Measurements from ENCODE around the gene VWA3B.

- TF ChIP-seq, protein P1, sequence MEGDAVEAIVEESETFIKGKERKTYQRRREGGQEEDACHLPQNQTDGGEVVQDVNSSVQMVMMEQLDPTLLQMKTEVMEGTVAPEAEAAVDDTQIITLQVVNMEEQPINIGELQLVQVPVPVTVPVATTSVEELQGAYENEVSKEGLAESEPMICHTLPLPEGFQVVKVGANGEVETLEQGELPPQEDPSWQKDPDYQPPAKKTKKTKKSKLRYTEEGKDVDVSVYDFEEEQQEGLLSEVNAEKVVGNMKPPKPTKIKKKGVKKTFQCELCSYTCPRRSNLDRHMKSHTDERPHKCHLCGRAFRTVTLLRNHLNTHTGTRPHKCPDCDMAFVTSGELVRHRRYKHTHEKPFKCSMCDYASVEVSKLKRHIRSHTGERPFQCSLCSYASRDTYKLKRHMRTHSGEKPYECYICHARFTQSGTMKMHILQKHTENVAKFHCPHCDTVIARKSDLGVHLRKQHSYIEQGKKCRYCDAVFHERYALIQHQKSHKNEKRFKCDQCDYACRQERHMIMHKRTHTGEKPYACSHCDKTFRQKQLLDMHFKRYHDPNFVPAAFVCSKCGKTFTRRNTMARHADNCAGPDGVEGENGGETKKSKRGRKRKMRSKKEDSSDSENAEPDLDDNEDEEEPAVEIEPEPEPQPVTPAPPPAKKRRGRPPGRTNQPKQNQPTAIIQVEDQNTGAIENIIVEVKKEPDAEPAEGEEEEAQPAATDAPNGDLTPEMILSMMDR (IDR thresholded peaks at IDR 0.05) = no peak
- TF ChIP-seq POLR2A (IDR thresholded peaks at IDR 0.05) (no peak), POLR2AphosphoS5 (IDR thresholded peaks at IDR 0.05) (no peak)
Measured at GRCh38 chr2:98165516-98166071, 78.6 kb downstream of the VWA3B start.

All from prostate gland (tissue), 2 donors.